ENCODE results near the gene DLG5.

Gene DLG5

DNA sequence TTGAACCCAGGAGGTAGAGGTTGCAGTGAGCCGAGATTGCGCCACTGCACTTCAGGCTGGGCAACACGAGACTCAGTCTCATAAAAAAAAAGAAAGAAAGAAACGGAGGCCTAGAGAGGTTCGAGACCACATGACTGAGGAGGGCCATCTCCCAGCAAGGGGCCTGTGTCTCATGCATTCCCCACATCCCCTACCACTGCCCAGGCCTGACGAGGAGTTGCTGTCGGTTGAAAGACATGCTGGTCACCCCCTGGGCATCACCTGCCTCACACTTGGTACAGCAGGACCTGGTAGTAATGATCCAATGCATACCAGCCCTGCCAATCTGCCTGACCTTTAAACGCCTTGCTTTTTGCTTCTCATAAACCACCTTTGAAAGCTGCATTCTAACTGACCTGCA is 85.9 kb downstream of the DLG5 start:
- TF ChIP-seq, protein P1, sequence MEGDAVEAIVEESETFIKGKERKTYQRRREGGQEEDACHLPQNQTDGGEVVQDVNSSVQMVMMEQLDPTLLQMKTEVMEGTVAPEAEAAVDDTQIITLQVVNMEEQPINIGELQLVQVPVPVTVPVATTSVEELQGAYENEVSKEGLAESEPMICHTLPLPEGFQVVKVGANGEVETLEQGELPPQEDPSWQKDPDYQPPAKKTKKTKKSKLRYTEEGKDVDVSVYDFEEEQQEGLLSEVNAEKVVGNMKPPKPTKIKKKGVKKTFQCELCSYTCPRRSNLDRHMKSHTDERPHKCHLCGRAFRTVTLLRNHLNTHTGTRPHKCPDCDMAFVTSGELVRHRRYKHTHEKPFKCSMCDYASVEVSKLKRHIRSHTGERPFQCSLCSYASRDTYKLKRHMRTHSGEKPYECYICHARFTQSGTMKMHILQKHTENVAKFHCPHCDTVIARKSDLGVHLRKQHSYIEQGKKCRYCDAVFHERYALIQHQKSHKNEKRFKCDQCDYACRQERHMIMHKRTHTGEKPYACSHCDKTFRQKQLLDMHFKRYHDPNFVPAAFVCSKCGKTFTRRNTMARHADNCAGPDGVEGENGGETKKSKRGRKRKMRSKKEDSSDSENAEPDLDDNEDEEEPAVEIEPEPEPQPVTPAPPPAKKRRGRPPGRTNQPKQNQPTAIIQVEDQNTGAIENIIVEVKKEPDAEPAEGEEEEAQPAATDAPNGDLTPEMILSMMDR (IDR thresholded peaks at IDR 0.05; ENCODE audit: extremely low read depth, missing control alignments), result no peak
- no peak for DNase-seq (ENCODE audit: low spot score)

DNA sequence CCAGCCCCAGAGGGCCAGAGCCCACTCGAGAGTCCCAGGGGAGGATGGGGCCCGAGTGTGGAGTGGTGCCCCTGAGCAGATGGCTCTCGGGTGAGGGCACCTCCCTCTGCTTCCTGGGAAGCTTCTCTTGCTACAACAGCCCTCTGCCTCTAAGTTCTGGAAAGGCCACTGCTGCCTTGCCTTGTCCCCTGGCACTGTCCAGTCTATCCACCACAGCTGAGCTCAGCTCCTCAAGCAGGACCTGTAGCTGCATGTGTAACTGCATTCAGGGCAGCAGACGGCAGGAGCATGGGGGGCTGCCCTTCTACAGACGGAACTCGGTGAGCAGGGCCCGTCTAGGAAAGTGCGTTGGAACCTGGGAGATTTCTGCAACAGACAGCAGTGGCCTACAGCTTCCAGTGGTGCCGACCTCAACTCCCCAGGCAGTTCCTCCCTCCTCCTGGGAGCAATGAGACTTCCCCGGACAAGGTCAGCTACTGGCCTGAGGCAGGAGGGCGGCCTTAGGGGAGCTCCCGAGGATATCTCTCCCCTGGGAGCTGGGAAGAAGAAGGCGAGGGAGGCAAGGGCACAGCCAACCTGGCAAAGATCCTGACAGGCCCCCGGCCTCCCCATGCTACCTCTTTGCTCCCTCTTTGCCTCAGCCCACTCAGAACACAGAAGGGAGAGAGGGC is 88.5 kb downstream of the DLG5 start:
- DNase-seq (ENCODE audit: low spot score), result no peak
- TF ChIP-seq, protein P1 (IDR thresholded peaks at IDR 0.05; ENCODE audit: extremely low read depth, missing control alignments), result no peak

DNA sequence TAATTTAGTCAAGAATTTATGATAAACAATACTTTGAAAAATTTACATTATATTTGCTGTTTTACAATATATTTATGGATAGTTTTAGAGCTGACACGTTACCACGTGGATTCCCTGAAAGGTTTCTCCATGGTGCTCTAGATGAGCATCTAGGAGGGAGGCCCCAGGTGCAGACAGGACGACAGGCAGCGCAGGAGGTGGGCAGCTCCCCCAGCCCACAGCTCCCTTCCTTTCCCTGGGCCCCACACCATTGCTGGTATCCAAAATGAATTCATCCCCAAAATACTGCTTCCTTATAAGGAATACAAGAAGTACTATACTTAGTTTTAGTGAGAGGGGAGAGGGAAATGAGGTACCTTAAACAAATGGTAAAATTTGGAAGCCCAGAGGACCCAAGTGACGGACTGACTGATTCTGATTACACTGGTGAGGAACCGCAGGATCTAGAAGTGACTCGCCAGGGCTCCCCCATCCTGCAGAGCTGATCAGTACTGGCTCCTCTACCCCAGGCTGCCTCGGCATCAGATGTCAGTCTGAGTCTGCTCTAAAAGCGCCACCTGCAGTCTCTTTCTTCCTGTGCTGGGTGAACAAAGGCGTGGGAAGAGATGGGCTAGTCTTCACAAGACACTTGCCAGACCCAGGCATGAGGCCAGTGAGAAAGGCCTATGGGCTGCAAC is 89.2 kb downstream of the DLG5 start:
- TF ChIP-seq, protein P1 (IDR thresholded peaks at IDR 0.05; ENCODE audit: extremely low read depth, missing control alignments), result peak; percentile 47
- peak; percentile 85 for DNase-seq (ENCODE audit: low spot score)

DNA sequence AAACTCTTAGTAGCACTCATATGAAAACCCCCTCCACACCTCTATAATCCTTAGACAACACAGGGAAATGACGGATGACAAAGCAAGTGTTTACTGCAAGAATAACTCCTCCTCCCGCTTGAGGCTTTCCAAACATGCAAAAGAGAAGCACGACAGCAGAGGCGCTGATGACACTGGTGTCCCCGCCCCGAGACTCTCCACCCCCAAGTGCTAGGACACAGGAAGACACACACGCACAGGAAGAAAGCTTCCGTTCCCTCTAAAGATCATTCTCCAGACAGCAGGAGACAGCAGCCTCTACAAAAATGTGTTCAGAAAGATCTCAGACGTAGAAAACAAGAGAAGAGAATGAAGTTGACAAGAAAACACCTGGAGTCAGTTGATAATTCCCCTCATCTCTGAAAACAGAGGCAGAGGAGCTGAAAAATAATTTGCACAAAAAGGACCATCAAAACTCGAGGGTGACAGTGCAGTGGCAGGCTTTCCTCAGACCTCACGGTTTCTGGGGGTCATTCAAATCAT is 90.2 kb downstream of the DLG5 start:
- TF ChIP-seq, protein P1 (IDR thresholded peaks at IDR 0.05; ENCODE audit: extremely low read depth, missing control alignments), result no peak

DNA sequence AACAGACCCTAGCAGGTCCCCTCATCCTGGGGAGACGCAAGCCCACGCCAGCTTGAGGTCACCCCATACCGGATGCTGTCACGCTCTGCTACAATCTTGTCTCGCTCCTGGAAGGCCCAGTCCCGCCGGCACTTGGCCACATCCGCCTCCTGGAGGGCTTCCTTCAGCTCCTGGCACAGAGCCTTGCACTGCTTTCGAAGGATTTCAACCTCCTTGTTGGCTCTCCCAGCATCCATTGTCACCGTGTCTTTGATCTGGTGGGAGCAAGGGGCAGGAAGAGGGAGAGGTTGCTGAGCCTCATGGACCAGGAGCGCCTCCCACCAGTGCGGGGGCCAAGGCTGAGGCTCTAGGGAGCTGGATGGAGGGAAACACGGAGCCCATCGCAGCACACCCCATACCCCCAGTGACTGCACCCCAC is 90.9 kb downstream of the DLG5 start:
- DNase-seq (ENCODE audit: low spot score), result no peak
- TF ChIP-seq, protein P1 (IDR thresholded peaks at IDR 0.05; ENCODE audit: extremely low read depth, missing control alignments), result no peak

More for the DNA sequence above, 90.2 kb downstream of the DLG5 start:
- peak; percentile 54 for DNase-seq (ENCODE audit: low spot score)

DNA sequence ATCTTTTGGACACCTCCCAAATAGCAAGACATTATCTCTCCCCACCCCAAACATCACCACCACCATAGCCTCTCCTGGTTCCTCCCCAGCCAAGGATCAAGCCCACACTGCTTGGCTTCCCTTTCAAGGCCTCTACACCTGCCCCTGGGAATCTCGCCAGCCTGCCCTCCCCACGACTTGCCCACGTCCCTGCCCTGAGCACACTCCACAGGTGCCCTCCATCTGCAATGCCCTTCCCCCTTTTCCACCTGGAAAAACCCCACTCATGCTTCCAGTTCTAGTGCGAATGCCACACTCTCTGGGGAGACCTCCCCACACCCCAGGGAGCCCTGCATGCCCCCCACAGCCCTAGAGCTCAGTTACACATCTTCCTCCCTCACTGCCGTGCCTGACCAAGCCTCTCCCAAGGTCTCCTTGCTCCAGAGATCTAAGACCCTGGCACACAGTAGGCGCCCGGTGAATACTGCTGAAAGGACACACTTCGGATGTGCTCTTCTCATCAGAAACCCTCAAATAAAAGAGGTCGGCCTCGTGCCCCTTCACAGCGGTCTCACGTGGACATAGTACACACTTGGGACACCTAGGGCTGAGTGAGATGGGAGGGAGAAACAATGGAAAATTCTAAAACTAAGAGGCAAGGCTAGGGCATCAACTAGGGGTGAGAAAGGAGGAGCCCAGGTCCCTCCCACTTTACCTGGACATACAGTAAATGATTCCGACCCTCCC is 91.4 kb downstream of the DLG5 start:
- no peak for DNase-seq (ENCODE audit: low spot score)
- TF ChIP-seq, protein P1 (IDR thresholded peaks at IDR 0.05; ENCODE audit: extremely low read depth, missing control alignments), result no peak

DNA sequence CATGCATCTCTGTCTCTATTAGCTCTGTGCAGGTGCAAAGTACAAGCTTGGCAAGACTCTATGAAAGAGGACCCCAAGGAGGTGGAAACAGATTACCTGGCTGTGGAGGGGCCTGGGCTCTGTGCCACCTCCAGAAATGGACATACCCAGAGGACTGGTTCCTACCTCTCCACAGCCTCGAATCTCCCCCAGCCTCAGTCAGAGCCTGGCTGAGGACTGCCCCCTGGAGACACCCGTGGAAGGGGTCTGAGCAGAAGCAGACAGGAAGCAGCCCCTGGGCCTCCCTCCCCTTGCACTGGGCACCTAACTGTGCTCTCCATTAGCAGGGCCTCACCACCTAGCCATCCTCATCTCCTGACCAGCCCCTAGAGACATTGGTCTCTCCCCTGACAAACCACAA is 92.0 kb downstream of the DLG5 start:
- TF ChIP-seq, protein P1 (IDR thresholded peaks at IDR 0.05; ENCODE audit: extremely low read depth, missing control alignments), result no peak
- no peak for DNase-seq (ENCODE audit: low spot score)
